Activated T-cell treated with anti-CD3 and anti-CD28 coated beads, Interleukin-2, amount 50 U/mL, for 4 hours (primary cell): ENCODE measurements around the gene CCDC154. TPM values are rescaled to one million over a fixed set of nuclear protein-coding genes. Genes with fewer than 3 reads are reported as not detected.
A peak's percentile ranks its signal among the peaks of the same experiment; 100 is the strongest.

Source experiments
- ATAC-seq, 2 donors: fragments of 200-7000 bp; cut with Tn5 transposase; one replicate each; pipeline ENCODE4 v1.10.0; 2021
- DNase-seq: peaks from one replicate; pipeline ENCODE4 v3.0.0-alpha.2; 2020
- H3K27me3 Mint-ChIP-seq: one replicate; pipeline ENCODE4 v1.8.0; 2021; ENCODE audit warnings: low read depth, mixed read lengths
- H3K36me3 Mint-ChIP-seq: one replicate; pipeline ENCODE4 v1.8.0; 2022; ENCODE audit warnings: mixed read lengths; ENCODE audit not compliant: insufficient read depth
- H3K4me1 Mint-ChIP-seq: one replicate; pipeline ENCODE4 v1.8.0; 2021; ENCODE audit warnings: low read depth, mixed read lengths
- H3K4me3 Mint-ChIP-seq: one replicate; pipeline ENCODE4 v1.8.0; 2021; ENCODE audit warnings: mild to moderate bottlenecking, moderate library complexity, mixed read lengths
- H3K9me3 Mint-ChIP-seq: one replicate; pipeline ENCODE4 v1.8.0; 2021; ENCODE audit warnings: mixed read lengths
- total RNA-seq, 3 donors: library from RNA; stranded (reverse); gene quantifications; one replicate each; pipeline ENCODE4 v1.2.1, GENCODE V29; 2021

CCDC154 gene
- total RNA-seq, 3 donors from 2014 or later: 0.73 to 2.5 (median 2.2) TPM

GRCh38 chr16:1413684-1414531, 30.4 kb downstream of the CCDC154 start:
- Mint-ChIP-seq H3K4me1 (peaks cover 19% of the 10 kb centered on the region), H3K4me3 (peak overlapping the region; percentile 82), H3K36me3 (peaks cover 3% of the 10 kb centered on the region), H3K9me3 (no peaks in the 10 kb centered on the region), H3K27me3 (no peaks in the 10 kb centered on the region)
- peak; percentile 52 for DNase-seq
- peak; percentile 62 to 63 for ATAC-seq

GRCh38 chr16:1412847-1413246, 31.5 kb downstream of the CCDC154 start:
- Mint-ChIP-seq H3K36me3 (peaks cover 3% of the 10 kb centered on the region), H3K27me3 (no peaks in the 10 kb centered on the region), H3K9me3 (no peaks in the 10 kb centered on the region), H3K4me1 (peaks cover 17% of the 10 kb centered on the region), H3K4me3 (peak overlapping the region; percentile 47)
- ATAC-seq (no peak), DNase-seq (no peak)

GRCh38 chr16:1408171-1408837, 36.1 kb downstream of the CCDC154 start:
- peak overlapping the region; percentile 74 for H3K4me3 Mint-ChIP-seq
- ATAC-seq: peak; percentile 94 to 97
- H3K27me3 Mint-ChIP-seq: no peaks in the 10 kb centered on the region
- peak; percentile 97 for DNase-seq
- H3K4me1 Mint-ChIP-seq: peaks cover 19% of the 10 kb centered on the region
- H3K9me3 Mint-ChIP-seq: no peaks in the 10 kb centered on the region
- peaks cover 3% of the 10 kb centered on the region for H3K36me3 Mint-ChIP-seq

GRCh38 chr16:1407753-1408152, 36.6 kb downstream of the CCDC154 start:
- H3K4me3 Mint-ChIP-seq: peak overlapping the region; percentile 59
- no peaks in the 10 kb centered on the region for H3K27me3 Mint-ChIP-seq
- peaks cover 19% of the 10 kb centered on the region for H3K4me1 Mint-ChIP-seq

GRCh38 chr16:1403733-1404132, 40.6 kb downstream of the CCDC154 start:
- ATAC-seq: no peak
- no peaks in the 10 kb centered on the region for H3K27me3 Mint-ChIP-seq

More at GRCh38 chr16:1407753-1408152, 36.6 kb downstream of the CCDC154 start:
- DNase-seq (no peak), ATAC-seq (no peak)
- H3K36me3 Mint-ChIP-seq: peaks cover 4% of the 10 kb centered on the region
- no peaks in the 10 kb centered on the region for H3K9me3 Mint-ChIP-seq

GRCh38 chr16:1403036-1403435, 41.3 kb downstream of the CCDC154 start:
- Mint-ChIP-seq H3K4me3 (no peak overlapping the region), H3K36me3 (peaks cover 16% of the 10 kb centered on the region), H3K27me3 (no peaks in the 10 kb centered on the region), H3K4me1 (peaks cover 7% of the 10 kb centered on the region), H3K9me3 (no peaks in the 10 kb centered on the region)
- no peak for DNase-seq
- no peak for ATAC-seq

More at GRCh38 chr16:1403733-1404132, 40.6 kb downstream of the CCDC154 start:
- no peak for DNase-seq
- Mint-ChIP-seq H3K4me3 (no peak overlapping the region), H3K4me1 (peaks cover 11% of the 10 kb centered on the region), H3K9me3 (no peaks in the 10 kb centered on the region), H3K36me3 (peaks cover 13% of the 10 kb centered on the region)

- Mint-ChIP-seq H3K4me1 (no peaks in the 10 kb centered on the region), H3K4me3 (no peak overlapping the region), H3K36me3 (peaks cover 16% of the 10 kb centered on the region), H3K27me3 (no peaks in the 10 kb centered on the region), H3K9me3 (no peaks in the 10 kb centered on the region)
- ATAC-seq (no peak), DNase-seq (no peak)
These were observed 42.6 kb downstream of the CCDC154 start for GRCh38 chr16:1401758-1402154.

- H3K9me3 Mint-ChIP-seq: no peaks in the 10 kb centered on the region
- no peak overlapping the region for H3K4me3 Mint-ChIP-seq
- H3K36me3 Mint-ChIP-seq: peaks cover 16% of the 10 kb centered on the region
- no peaks in the 10 kb centered on the region for H3K27me3 Mint-ChIP-seq
- no peak for ATAC-seq
- DNase-seq: no peak
- H3K4me1 Mint-ChIP-seq: no peaks in the 10 kb centered on the region
These were observed 43.1 kb downstream of the CCDC154 start for GRCh38 chr16:1401061-1401757.

GRCh38 chr16:1398826-1399581, 45.4 kb downstream of the CCDC154 start:
- DNase-seq (no peak), ATAC-seq (no peak)
- Mint-ChIP-seq H3K9me3 (no peaks in the 10 kb centered on the region), H3K4me3 (no peak overlapping the region), H3K4me1 (no peaks in the 10 kb centered on the region), H3K27me3 (no peaks in the 10 kb centered on the region), H3K36me3 (peaks cover 16% of the 10 kb centered on the region)

- DNase-seq (no peak), ATAC-seq (no peak)
- peaks cover 14% of the 10 kb centered on the region for H3K36me3 Mint-ChIP-seq
- H3K4me1 Mint-ChIP-seq: no peaks in the 10 kb centered on the region
- no peak overlapping the region for H3K4me3 Mint-ChIP-seq
- H3K27me3 Mint-ChIP-seq: no peaks in the 10 kb centered on the region
- no peaks in the 10 kb centered on the region for H3K9me3 Mint-ChIP-seq
These were observed 46.0 kb downstream of the CCDC154 start for GRCh38 chr16:1398351-1398750.

GRCh38 chr16:1397779-1398178, 46.6 kb downstream of the CCDC154 start:
- Mint-ChIP-seq H3K9me3 (no peaks in the 10 kb centered on the region), H3K4me1 (no peaks in the 10 kb centered on the region), H3K27me3 (no peaks in the 10 kb centered on the region), H3K36me3 (peaks cover 13% of the 10 kb centered on the region), H3K4me3 (no peak overlapping the region)
- DNase-seq (no peak), ATAC-seq (no peak)

- no peaks in the 10 kb centered on the region for H3K27me3 Mint-ChIP-seq
- no peak overlapping the region for H3K4me3 Mint-ChIP-seq
- DNase-seq: no peak
- H3K9me3 Mint-ChIP-seq: no peaks in the 10 kb centered on the region
- H3K4me1 Mint-ChIP-seq: no peaks in the 10 kb centered on the region
- no peak for ATAC-seq
- H3K36me3 Mint-ChIP-seq: peaks cover 7% of the 10 kb centered on the region
These were observed 48.8 kb downstream of the CCDC154 start for GRCh38 chr16:1395444-1396031.

GRCh38 chr16:1394367-1394951, 49.9 kb downstream of the CCDC154 start:
- ATAC-seq: no peak
- H3K36me3 Mint-ChIP-seq: peaks cover 7% of the 10 kb centered on the region
- no peak for DNase-seq
- no peaks in the 10 kb centered on the region for H3K4me1 Mint-ChIP-seq
- H3K9me3 Mint-ChIP-seq: no peaks in the 10 kb centered on the region
- H3K27me3 Mint-ChIP-seq: no peaks in the 10 kb centered on the region
- H3K4me3 Mint-ChIP-seq: no peak overlapping the region
